CD4-positive, alpha-beta T cell treated with Interferon gamma for 1 hour (primary cell): ENCODE measurements around the gene ETV1.
"Not testable (repeated sequence)": the region's sequence is repeated elsewhere in the genome, so short reads cannot be mapped to it uniquely, and the experiment has no call there.

ENCODE experiments used
- DNase-seq: peaks from one replicate; pipeline ENCODE4 v3.0.0-alpha.2; 2020

Gene ETV1

GRCh38 chr7:13920053-13920697 is 69.3 kb downstream of the ETV1 start:
- DNase-seq, result no peak

DNA sequence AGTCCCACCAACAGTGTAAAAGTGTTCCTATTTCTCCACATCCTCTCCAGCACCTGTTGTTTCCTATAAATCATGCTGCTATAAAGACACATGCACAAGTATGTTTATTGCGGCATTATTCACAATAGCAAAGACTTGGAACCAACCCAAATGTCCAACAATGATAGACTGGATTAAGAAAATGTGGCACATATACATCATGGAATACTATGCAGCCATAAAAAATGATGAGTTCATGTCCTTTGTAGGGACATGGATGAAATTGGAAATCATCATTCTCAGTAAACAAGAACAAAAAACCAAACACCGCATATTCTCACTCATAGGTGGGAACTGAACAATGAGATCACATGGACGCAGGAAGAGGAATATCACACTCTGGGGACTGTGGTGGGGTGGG is 71.1 kb downstream of the ETV1 start:
- not testable (repeated sequence) for DNase-seq

DNA sequence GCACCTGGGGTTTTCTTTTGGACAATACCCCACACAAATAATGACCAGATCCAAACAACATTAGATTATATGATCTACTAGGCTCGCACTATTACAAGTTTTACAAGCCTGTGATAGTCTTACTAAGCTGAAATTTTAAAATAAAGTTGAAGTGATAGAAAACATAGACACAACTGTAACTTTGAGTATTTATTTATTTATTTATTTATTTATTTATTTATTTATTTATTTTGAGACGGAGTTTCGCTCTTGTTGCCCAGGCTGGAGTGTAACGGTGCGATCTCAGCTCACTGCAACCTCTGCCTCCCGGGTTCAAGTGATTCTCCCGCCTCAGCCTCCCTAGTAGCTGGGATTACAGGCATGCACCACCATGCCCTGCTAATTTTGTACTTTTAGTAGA is 72.4 kb downstream of the ETV1 start:
- DNase-seq, result not testable (repeated sequence)

- DNase-seq, result no peak
Observed at GRCh38 chr7:13915891-13916290, 73.6 kb downstream of the ETV1 start.

- DNase-seq, result no peak
Observed at GRCh38 chr7:13912715-13913278, 76.7 kb downstream of the ETV1 start.

DNA sequence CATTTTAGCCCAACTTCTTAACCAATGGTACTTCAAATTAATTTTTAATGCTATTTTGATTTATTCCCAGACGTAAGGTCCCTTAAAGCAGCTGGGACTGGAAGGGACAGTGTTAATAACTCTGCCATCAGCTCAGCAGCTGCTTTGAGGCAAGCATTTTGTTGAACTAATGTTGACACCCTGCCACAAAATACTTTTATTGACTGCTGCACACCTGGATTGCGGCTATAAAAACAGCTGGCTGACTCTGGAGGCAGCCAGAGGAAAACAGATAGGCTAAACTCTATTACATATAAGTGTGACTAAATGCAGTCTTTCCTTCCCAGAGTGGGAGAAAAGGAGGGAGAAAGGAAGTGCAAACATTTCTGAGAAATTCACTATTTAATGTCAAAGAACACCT is 77.6 kb downstream of the ETV1 start:
- DNase-seq, result no peak

DNA sequence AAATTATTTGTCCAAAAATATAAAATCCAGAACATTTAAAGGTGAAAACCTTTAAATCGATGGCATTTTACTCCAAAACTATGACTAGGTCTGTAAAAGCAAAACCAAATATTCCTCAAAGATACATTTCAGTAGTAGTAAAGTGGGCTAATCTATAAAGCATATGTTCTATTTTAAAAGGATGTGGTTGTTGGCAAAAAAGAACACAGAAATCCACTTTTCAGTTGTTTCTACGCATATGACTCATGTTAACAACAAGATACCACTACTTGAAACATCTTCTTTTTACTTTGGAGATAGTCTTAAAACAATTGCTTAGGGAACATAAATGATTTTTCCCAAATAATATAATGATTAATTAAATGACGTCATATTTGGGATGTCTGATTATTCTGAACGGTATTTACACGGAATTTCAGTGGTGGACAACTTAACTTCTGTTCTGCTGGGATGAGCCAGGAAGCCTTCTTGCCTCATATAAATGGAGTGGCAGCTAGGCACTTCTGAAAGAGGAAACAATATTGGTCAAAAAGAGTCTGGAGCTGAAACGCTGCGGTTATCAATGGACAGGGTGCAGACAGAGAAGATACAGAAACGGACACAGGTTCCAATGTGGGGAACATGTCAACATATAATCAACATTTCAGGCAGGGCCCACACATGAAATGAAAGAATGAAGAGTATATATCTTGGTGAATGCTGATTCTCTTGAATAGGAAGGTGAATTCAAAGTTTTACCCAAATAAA is 78.5 kb downstream of the ETV1 start:
- DNase-seq, result no peak

- DNase-seq, result no peak
Observed at GRCh38 chr7:13908667-13909397, 80.6 kb downstream of the ETV1 start.

DNA sequence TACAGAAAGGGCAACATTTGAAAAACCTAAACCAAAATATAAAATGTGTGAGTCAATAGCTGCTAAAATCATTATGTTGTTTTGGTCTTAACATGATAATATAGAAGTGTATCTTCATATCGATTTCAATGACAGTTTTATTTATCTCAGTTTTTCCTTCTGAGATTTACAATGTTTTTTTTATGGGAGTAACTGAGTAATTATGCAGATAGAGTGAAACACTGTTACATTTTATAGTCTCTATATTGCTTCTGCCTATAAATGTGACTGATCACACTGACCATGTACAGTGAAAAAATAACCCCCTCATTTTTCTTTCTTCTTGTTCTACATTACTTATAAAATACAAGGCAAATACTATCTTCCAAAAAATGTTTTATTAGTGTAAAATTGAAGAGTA is 81.6 kb downstream of the ETV1 start:
- DNase-seq, result no peak

DNA sequence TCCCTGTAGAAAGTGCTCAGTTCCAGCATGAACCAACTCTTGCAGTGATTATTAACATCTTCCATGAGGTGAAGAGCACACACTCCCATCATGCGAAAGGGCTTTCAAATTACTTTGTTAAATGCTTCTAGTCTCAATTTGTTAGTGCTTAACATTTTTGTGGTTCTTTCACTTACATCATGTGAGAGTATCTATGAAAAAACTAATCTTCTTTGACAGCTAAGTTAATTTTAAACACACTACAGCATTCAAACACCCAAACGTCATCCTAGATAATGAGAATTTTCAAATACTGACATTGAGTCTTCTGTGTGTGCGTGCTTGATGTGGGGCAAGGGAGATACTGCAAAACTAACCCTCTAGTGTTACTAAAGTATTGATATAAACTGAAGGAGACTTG is 84.8 kb downstream of the ETV1 start:
- DNase-seq, result no peak

DNA sequence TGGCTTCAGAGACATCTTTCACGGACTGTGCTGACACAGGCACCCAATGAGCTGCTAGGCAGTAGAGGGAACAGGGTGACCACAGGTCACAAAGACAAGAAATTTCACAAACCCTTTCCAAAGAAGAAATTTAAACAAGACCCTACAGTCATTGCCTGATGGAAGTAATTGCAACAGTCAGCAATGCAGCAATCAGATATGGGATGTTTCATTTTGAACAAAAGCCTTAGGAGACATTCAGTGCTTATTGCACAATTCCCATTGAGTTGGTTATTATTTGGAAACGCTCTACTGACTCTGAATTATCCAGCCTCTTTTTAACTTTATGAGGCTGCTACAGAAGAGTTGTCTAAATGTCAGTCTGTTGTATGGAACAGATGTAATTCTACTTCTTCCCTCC is 85.5 kb downstream of the ETV1 start:
- DNase-seq, result no peak

- DNase-seq, result no peak
Observed at GRCh38 chr7:13901577-13901976, 87.9 kb downstream of the ETV1 start.

- DNase-seq, result no peak
Observed at GRCh38 chr7:13898957-13899670, 90.4 kb downstream of the ETV1 start.

- no peak for DNase-seq
Observed at GRCh38 chr7:13897819-13898218, 91.6 kb downstream of the ETV1 start.

GRCh38 chr7:13894954-13895353 is 94.5 kb downstream of the ETV1 start:
- DNase-seq, result no peak

GRCh38 chr7:13894377-13894776 is 95.1 kb downstream of the ETV1 start:
- DNase-seq, result no peak

GRCh38 chr7:13890793-13891192 is 98.7 kb downstream of the ETV1 start:
- DNase-seq, result no peak

DNA sequence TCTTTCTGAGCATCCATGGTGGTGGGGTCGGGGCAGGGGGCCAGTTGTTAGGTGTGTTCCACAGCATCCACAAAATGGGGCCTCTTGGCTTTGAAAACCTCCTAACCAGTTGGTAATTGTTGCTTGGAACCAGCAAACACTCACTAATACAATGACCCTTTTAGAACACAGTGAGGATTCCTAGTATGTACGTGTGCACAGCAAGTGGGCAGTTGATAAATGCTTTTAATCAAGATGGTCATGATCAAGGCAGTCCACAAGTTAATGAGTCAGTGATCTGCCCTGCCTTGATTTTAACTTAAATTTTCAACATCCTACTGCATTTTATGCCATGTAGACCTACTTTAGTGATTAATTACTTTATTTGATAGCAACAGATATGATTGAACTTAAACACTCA is 103.1 kb downstream of the ETV1 start:
- no peak for DNase-seq

DNA sequence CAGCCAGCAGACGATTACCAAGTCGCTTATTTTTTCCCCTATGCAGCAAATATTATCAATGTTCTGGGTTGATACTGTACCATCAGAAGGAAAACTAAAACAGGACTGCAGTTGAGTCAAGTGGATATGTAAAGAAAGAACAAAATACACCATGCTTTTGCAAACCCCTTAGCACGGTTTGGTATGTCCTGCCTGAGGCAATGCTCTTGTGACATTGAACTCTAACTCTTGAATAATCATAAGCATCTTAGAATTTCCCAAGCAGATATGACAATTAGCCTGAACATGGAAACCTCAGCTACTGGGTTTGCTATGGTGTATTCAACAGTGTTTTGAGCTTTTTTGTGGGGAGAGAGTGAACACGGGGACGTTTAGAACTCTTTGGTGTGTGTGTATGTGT is 107.4 kb downstream of the ETV1 start:
- DNase-seq, result no peak

GRCh38 chr7:13880789-13881188 is 108.7 kb downstream of the ETV1 start:
- DNase-seq, result no peak

DNA sequence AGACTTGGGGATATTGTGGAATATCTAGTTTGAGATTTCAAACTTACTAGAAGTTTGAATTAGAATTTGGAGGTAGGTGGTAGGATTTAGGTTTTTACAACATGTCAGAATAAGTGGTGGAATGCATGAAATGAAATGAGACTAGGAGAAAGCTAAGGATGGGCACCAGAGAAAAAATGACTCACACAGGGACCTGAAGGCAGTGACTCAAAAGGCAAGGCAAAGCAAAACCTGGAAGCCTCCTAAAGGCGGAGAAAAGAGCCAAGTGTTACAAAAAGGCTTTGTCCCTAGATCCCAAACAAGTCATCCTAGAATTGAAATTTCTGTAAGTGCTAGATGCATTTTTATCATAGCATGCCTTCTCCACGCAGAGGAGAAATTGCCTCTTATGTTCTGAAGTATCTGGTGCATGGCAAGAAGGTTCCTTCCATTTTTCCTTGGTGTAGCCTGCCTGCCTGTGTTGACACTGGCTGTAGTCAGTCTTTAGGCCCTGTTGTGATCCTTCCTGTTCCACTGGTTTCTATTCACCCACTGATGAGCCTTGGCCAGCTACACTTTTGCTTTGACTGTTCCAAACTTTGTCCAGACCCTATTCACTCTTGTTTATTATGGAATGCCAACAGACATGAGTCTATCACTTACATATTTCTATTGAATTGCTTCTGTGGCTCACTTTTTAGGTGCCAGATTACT is 109.3 kb downstream of the ETV1 start:
- no peak for DNase-seq

DNA sequence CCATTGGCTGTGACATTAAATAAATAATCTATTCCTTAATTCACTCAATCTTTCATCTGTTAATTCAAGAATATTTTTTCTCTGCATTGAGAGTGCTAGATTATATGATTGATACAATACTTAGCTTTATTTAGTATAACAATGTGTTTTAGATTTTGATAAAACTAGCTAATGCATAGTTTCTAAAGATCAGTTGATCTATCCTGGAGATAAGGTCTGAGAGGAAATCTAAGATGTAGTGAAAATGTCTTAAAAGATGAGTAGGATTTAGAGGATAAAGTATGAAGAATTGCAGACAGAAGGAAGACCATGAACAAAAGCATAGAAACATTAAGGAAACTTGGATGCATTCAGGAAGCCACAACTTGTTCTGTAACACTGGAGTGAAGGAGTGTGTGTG is 110.3 kb downstream of the ETV1 start:
- no peak for DNase-seq

DNA sequence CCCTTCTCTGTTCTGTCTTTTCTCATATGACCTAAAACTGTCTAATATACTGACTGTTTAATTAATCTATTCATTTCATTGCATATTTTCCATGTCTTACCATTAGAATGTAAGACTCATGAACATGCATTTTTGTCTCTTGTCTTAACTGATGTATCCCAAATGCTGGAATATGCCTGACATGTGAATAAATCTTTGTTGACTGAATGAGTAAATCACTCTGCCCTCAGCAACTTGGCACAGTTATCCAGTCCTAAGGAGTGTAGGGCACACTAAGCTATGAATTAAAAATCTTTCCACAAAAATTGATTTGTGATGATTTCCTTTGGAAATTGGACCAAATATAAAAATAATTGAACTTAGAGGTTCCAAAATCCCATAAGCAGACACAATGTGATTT is 111.3 kb downstream of the ETV1 start:
- no peak for DNase-seq
